Right lobe of liver (tissue), 6 donors: Measurements from ENCODE around the gene TMLHE. TPM values are rescaled to one million over a fixed set of nuclear protein-coding genes. Genes with fewer than 3 reads are reported as not detected.

Experiments
- ATAC-seq, 4 donors: fragments of 200-7000 bp; cut with Tn5 transposase; one replicate each; pipeline ENCODE4 v1.9.1; 2020; ENCODE audit warnings: mild to moderate bottlenecking in 4 of 4, moderate library complexity in 4 of 4
- DNase-seq, 3 donors: peaks; one replicate each; pipeline ENCODE4 v3.0.0-alpha.2; 2020
- H3K27ac ChIP-seq, 3 donors: fragments of 200-600 bp; one replicate each; pipeline ENCODE4 v1.8.0; 2022
- H3K27me3 ChIP-seq, 2 donors: fragments of 200-600 bp; one replicate each; pipeline ENCODE4 v1.8.0; 2022
- H3K36me3 ChIP-seq, 4 donors: fragments of 200-600 bp; sonication (generic) in 1 of 4; one replicate each; pipeline versions ENCODE4 v1.5.1 to v1.8.0; 2017 to 2022; ENCODE audit warnings: control low read depth in 1 of 4
- H3K4me1 ChIP-seq, 4 donors: fragments of 200-600 bp; sonication (generic) in 1 of 4; one replicate each; pipeline versions ENCODE4 v1.5.1 to v1.8.0; 2017 to 2022; ENCODE audit warnings: control low read depth in 1 of 4
- H3K4me3 ChIP-seq, 3 donors: fragments of 200-600 bp; one replicate each; pipeline ENCODE4 v1.8.0; 2022
- H3K9me3 ChIP-seq, 4 donors: fragments of 200-600 bp; sonication (generic) in 1 of 4; one replicate each; pipeline versions ENCODE4 v1.5.1 to v1.8.0; 2017 to 2022; ENCODE audit warnings: control low read depth in 1 of 4
- CTCF ChIP-seq, 4 donors: fragments of 200-600 bp in 3 of 4; fragments of 450-650 bp in 1 of 4; IDR thresholded peaks; one replicate each; pipeline versions ENCODE4 v1.5.1 to v1.8.0; 2016 to 2022; ENCODE audit warnings: antibody characterized with exemption in 4 of 4, mild to moderate bottlenecking in 2 of 4
- POLR2A ChIP-seq: fragments of 450-650 bp; IDR thresholded peaks from one replicate; pipeline ENCODE4 v1.6.1; 2017; ENCODE audit warnings: antibody characterized with exemption, mild to moderate bottlenecking
- WGBS: methylation state at CpG from one replicate; pipeline ENCODE4 v1.1.6; 2018; ENCODE audit warnings: low coverage, low lambda C conversion rate; ENCODE audit not compliant: insufficient coverage; ENCODE audit errors: missing lambda C conversion rate; 5-methylcytosine and 5-hydroxymethylcytosine counted together
- intact Hi-C, 2 donors: fragments of 100-400 bp; cut with DNase I; formaldehyde crosslinking; loops; one replicate each; pipeline versions ENCODE4 v1.11.2 to v1.14.1; 2022
- total RNA-seq, 6 experiments: library from RNA; depleted of rRNA in 2 of 6; stranded (reverse); fragments of >200 nt in 2 of 6; fragmentation: NEBNext Ultra II Directional in 3 of 6; extraction: Animal tissue kit (Norgen Biotek cat#: 25700) in 3 of 6; gene quantifications; one replicate each; pipeline versions ENCODE4 v1.1.0 to v1.2.4, GENCODE V29; 2016 to 2023
- donor health status: DM: no; HTN: yes; CAD: no.
- donor health status: DM: no; HTN: no; CAD: no.
- donor health status: DM: no; HTN: no; CAD: no.
- donor health status: DM: no; HTN: yes; CAD: no.
- donor health status: DM: no; HTN: yes; CAD: no.

TMLHE gene
- total RNA-seq, 6 experiments from 2014 or later = 9.9 to 15.6 (median 13.3) TPM

GRCh38 chrX:155613927-155614559 lies 1.3 kb upstream of the TMLHE start:
- no peaks in the 10 kb centered on the region for H3K27me3 ChIP-seq
- peaks cover 0 to 3% (median 0%) of the 10 kb centered on the region in 4 donors for H3K9me3 ChIP-seq
- no peak overlapping the region for H3K27ac ChIP-seq
- H3K4me1 ChIP-seq = no peaks in the 10 kb centered on the region
- no peak overlapping the region for H3K4me3 ChIP-seq
- no peak for DNase-seq
- intact Hi-C loops = no loop called here
- no peak for ATAC-seq
- H3K36me3 ChIP-seq = no peaks in the 10 kb centered on the region
- TF ChIP-seq CTCF (IDR thresholded peaks at IDR 0.05) (no peak), POLR2A (no peak)

- Histone ChIP-seq H3K27me3 (no peaks in the 10 kb centered on the region), H3K36me3 (no peaks in the 10 kb centered on the region), H3K9me3 (peaks cover 0 to 3% (median 0%) of the 10 kb centered on the region in 4 donors), H3K4me1 (no peaks in the 10 kb centered on the region), H3K27ac (peak overlapping the region in 2 of 3 donors; percentile 83 to 91), H3K4me3 (peak overlapping the region; percentile 58 to 70 (median 69))
- ATAC-seq (no peak), DNase-seq (no peak)
- intact Hi-C loops = no loop called here
- 48% methylated on average over 2 of the region's 2 CpGs for WGBS
- TF ChIP-seq POLR2A (no peak), CTCF (IDR thresholded peaks at IDR 0.05) (no peak)
Measured at GRCh38 chrX:155611302-155611701, 1.4 kb downstream of the TMLHE start.

- ATAC-seq = no peak
- no peak overlapping the region for H3K4me3 ChIP-seq
- H3K36me3 ChIP-seq = no peaks in the 10 kb centered on the region
- H3K27me3 ChIP-seq = no peaks in the 10 kb centered on the region
- peaks cover 0 to 9% (median 0%) of the 10 kb centered on the region in 4 donors for H3K9me3 ChIP-seq
- TF ChIP-seq CTCF (IDR thresholded peaks at IDR 0.05) = no peak
- H3K4me1 ChIP-seq = no peaks in the 10 kb centered on the region
- no peak for DNase-seq
- intact Hi-C loops = no loop called here
- H3K27ac ChIP-seq = no peak overlapping the region
Measured at GRCh38 chrX:155592981-155593380, 19.8 kb downstream of the TMLHE start.

- ATAC-seq = no peak
- H3K9me3 ChIP-seq = peaks cover 0 to 9% (median 0%) of the 10 kb centered on the region in 4 donors
Measured at GRCh38 chrX:155592331-155592730, 20.4 kb downstream of the TMLHE start.

More at GRCh38 chrX:155592331-155592730, 20.4 kb downstream of the TMLHE start:
- TF ChIP-seq CTCF (IDR thresholded peaks at IDR 0.05) (no peak), POLR2A (no peak)
- Histone ChIP-seq H3K27ac (no peak overlapping the region), H3K4me1 (no peaks in the 10 kb centered on the region), H3K4me3 (no peak overlapping the region), H3K27me3 (no peaks in the 10 kb centered on the region), H3K36me3 (no peaks in the 10 kb centered on the region)
- DNase-seq = no peak
- intact Hi-C loops = no loop called here
